Activated CD4-positive, alpha-beta T cell treated with anti-CD3 and anti-CD28 coated beads for 1 hour (primary cell): ENCODE measurements around the gene ABI2.
"Not testable (repeated sequence)": the region's sequence is repeated elsewhere in the genome, so short reads cannot be mapped to it uniquely, and the experiment has no call there.

ENCODE experiments used
- DNase-seq: peaks from one replicate; pipeline ENCODE4 v3.0.0-alpha.2; 2020

ABI2 gene

DNA sequence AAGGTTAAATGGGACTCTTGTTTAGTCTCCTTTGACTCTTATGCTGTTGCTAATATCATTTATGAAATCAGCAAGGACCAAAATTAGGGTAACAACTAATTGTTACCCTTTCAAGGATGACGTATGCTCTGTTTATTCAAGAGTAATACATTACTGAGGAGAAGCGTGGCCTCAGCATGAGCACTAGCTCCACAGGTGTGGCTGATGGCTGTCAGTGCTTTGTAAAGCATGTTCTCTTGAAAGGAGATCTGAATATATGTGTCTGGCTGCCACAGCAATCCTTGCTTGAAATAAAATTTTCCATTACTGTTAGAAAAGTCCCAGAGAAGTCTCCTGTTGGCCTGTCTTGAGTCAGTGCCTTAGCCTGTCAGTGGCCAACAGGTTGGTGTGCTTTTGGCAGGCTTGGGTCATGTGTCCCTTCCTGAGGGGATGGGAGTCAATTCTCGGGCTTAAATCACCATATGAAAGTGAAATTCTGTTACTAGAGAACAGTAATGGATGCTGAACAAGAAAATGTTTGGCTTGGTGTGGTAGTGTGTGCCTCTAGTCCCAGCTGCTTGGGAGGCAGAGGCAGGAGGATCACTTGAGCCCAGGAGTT lies 32.7 kb downstream of the ABI2 start:
- no peak for DNase-seq

DNA sequence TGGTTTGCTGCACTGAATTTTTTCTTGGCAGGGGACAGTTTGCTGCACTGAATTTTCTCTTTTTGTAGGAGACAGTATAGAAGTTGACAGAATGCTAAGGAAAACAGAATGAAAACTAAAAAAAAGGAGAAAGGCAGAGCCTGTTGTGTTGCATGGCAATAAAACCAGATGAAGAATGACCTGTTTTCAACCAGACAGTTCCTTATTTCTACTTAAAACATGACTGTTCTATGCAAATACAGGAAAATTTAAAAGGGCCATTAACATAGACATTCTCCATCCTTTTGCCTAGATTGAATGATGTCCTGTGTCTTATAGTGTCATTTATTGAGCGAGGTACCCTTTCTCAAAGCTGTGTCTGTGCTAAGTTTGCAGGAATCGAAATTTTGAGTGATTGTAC lies 33.3 kb downstream of the ABI2 start:
- DNase-seq: no peak

DNA sequence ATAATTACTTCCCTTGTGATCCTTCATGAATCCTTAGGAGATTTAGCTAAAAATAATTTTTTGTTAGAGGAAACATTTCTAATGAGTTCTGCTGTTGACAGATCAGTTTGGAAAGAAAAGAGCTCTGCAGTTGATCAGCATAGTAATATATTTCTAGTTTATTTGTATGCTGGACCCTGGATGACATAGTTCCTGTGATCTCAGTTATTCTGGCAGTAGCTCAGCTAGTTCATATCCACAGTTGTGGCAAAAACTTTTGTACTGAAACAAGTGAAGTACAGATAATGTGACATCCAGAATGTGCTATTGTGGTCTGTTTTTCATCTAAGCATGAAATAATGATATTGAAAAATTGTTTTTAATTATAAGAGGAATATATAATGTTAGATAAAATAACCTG lies 33.7 kb downstream of the ABI2 start:
- no peak for DNase-seq

DNA sequence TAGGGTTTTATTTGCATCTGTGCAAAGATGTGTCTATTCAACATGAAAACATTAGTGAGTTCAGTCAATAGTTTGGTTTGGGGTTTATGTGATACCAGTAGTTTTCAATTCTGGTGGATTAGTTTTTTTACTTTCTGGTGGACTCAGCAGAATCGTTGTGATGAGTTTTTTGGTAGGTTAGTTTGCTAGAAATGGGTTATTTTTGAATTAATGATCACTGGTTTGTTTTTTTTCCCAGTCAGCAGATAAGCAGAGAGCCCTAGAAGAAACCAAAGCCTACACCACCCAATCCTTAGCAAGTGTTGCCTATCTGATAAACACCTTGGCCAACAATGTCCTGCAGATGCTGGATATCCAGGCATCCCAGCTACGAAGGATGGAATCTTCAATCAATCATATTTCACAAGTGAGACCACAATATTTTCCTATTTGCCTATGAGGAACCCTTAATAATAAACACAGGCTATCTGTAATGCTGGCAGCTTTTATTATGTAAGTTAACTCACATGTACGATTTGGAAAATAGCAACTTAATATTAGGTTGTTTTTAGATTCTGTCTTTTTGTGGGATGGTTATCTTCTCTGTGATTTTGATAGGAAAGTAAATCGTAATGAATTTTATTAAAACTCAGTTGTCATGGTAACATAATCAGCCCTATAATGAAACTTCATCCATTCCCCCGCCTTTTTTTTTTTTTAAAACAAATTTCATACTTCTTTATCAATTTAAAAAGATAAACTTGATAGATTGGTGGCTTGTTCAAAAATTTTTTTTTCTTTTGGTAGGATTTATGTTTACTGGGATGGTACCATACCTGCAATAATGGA lies 38.7 kb downstream of the ABI2 start:
- no peak for DNase-seq

DNA sequence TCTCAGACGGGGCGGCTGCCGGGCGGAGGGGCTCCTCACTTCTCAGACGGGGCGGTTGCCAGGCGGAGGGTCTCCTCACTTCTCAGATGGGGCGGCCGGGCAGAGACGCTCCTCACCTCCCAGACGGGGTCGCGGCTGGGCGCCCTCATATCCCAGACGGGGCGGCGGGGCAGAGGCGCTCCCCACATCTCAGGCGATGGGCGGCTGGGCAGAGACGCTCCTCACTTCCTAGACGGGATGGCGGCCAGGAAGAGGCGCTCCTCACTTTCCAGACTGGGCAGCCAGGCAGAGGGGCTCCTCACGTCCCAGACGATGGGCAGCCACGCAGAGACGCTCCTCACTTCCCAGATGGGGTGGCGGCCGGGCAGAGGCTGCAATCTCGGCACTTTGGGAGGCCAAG lies 44.5 kb downstream of the ABI2 start:
- not testable (repeated sequence) for DNase-seq

DNA sequence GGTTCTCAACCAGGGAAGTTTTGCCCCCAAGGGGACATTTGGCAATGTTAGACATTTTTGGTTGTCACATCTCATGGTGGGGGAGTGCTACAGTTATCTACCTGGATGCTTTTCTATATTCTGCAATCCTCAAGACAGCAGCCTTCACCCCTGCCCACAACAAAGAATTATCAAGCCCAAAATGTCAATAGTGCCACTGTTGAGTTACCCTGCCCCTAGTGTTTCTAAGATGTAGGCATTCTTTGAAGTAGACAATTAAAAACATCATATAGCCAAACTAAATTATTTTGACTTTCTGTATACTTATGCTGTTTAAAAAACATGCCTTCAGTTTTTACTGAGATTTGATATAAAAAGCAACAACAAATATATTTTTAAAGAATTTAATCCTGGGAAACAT lies 48.0 kb downstream of the ABI2 start:
- DNase-seq: no peak

DNA sequence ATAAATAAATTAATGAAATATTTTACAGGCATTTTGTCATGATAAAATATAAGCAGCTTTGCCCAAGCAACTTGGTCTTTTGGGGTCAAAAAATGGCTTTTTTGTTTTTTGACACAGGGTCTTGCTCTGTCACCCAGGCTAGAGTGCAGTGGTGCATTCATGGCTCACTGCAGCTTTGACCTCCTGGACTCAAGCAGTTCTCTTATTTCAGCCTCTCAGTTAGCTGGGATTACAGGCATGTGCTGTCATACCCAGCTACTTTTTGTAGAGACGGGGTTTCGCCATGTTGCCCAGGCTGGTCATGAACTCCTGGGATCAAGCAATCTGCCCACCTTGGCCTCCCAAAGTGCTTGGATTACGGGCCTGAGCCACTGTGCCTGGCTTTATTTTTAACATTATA lies 51.0 kb downstream of the ABI2 start:
- no peak for DNase-seq

DNA sequence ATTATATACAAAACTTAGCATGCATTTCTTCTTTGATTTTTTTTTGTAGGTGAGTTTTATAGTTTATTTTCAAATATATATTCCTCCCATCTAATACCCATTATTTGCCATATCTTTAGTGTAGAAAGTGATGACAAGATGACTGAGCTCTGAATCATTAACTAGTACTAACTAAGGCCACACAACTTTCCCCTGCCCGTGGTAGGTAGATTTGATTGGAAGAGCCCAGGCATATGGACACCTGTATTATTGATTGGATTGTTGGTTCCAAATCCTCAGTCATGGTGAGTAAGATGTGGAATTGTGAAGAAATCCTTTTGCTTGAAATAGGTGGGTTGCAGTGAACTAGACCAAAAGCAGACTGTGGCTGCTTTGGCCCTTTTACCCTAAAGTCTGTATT lies 54.8 kb downstream of the ABI2 start:
- DNase-seq: no peak

DNA sequence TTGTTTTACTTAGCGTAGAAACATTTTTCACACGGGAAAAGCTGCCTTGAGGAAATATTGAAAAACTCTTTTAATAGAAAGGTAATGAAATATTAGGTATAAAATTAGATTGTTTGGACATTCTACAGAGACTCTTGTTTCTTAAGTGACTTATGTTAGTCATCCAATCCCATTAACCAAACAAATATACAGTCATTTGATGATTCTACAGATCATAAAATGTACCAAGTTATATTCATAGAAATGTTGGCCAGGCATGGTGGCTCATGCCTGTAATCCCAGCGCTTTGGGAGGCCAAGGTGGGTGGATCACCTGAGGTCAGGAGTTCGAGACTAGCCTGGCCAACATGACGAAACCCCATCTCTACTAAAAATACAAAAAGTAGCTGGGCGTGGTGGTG lies 60.0 kb downstream of the ABI2 start:
- DNase-seq: not testable (repeated sequence)

DNA sequence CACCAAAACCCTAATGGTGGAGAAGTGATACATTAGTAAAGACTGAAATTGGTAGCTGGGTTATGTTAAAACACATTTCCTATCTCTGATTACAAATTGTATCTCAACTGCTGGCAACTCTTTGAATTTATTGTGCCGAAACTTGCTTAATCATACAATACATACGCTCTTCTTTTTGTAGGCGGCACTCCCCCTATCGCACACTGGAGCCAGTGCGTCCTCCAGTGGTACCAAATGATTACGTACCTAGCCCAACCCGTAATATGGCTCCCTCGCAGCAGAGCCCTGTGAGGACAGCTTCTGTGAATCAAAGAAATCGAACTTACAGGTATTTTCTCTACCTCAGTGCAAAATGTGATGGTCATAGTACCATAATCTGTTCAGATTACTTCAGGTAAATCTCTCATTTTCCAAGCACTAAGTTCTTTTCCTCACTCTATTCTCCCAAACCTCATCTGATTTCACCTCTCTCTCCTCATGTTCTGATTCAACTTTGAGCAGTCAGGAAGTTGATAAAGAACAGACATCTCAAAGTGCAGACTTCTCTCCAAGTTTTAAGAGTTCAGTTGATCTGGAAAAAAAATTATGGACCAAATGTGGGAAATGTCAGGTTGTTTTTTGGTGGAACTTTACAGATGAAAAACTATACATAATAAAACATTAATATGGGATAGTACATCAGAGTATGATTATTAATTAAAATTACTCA lies 66.5 kb downstream of the ABI2 start:
- no peak for DNase-seq

DNA sequence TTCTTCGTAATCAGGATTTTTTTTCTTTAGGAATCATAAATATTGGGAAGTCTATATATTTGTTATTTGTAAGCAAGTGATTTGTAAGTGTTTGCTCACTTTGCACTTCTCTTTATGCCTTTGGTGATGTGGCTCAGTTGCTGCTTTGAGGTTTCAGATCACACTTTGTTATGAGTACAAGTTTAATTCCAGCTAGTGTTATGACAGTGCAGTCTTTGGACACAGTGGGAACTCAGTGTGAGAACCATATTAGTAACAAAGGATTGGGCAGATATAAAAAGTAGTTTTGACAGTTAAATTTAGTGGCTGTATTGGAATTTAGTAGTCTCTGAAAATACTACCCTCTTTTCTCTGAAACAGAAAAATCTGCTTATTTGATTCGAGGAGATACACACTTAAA lies 67.7 kb downstream of the ABI2 start:
- no peak for DNase-seq

DNA sequence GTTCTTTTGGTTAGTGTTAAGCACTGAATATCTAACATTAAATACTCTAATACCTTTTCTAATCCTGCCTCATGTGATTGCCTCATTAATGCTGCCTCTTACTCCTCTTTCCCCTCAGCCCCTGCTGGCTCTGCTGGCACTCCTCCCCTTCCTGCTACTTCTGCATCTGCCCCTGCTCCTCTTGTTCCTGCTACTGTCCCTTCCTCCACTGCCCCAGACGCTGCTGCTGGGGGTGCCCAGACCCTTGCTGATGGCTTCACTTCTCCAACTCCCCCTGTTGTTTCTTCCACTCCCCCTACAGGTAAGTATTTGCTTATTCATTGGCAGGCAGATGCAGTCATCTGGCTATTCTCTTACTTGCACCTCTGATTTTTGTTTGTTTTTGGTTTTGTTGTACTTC lies 68.5 kb downstream of the ABI2 start:
- DNase-seq: no peak

DNA sequence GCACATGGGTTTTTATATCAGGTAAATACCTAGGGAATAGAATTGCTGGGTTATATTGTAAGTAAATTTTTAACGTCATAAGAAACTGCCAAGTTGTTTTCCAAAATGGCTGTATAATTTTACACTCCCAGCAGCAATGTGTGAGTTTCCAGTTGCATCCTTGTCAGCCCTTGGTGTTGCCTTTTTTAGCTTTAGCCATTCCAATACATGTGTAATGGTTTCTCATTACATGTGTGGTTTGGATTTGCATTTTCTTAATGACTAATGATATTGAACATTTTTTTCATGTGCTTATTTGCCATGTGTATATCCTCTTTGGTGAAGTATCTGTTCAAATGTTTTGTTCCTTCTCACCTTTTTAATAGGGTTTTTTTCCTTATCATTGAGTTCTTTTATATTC lies 70.8 kb downstream of the ABI2 start:
- no peak for DNase-seq

DNA sequence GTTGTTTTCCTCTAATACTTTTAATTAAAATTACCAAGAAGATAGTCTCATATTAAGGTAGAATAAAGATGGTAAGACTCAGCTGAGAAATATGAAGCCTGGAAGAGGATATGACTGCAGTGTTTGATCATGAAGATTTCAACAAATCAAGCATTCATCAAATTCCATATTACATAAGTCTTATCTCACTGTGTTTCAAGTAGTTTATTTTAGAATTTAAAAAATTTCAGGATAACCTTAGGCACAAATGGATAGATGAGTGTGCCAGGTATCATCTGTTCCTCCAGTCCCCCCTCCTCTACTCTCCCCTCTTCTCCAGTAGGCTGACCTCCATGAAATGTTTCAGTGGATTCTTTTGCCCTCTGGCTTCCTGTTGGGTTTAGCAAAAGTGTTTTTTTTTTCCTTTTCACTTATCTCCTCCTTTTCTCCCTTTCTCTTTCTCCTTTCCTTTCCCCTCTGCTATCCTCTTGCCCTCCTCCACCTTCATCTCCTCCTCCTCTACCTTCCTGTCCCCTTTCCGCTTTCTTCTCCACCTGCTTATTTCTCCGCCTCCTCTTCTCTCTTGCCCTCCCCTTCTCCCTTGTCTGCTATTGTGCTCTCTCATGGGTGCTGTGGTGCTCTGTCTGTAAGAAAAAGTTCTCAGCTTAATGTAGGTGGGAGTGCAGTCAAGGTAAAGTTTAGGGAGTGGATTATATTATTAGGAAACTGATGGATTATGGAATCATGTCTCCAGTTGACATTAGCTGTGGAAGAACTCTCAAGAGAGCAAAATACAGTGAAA lies 72.8 kb downstream of the ABI2 start:
- DNase-seq: no peak

DNA sequence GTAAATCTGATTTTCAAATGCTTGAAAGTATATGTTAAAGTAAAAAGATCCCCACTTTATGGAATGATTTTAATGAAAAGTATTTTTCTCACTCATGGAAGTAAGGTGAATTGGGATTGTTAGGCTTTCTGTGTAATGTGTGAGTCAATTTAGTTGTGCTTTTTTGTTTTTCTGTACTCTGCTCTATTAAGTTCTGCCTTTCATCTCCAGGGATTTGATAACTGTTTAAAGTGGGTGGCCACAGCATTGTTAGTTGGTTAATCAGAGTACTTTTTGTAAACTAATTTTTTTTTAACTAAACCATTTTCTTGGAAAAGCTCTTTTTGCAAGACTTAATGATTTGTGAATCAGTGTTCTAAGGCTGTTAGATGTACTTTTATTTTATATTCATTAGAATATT lies 76.8 kb downstream of the ABI2 start:
- no peak for DNase-seq

DNA sequence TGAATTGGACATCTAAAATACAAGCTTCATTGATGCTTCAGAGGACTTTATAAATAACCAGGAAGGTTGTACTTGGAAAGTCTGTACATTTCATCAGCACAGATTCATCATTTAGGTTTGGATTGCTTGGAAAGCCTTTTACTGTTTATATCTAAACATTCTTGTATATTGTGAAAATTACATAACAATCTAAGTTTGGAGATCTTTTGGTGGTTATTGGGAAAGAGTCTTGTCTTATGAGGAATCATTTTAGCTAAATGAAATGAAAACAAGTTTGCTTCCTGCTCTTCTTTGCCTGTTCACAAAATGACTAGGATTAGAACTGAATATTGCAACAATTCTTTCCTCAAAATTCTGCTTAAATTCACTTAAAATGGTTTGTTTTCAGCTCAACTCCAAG lies 79.3 kb downstream of the ABI2 start:
- DNase-seq: no peak

DNA sequence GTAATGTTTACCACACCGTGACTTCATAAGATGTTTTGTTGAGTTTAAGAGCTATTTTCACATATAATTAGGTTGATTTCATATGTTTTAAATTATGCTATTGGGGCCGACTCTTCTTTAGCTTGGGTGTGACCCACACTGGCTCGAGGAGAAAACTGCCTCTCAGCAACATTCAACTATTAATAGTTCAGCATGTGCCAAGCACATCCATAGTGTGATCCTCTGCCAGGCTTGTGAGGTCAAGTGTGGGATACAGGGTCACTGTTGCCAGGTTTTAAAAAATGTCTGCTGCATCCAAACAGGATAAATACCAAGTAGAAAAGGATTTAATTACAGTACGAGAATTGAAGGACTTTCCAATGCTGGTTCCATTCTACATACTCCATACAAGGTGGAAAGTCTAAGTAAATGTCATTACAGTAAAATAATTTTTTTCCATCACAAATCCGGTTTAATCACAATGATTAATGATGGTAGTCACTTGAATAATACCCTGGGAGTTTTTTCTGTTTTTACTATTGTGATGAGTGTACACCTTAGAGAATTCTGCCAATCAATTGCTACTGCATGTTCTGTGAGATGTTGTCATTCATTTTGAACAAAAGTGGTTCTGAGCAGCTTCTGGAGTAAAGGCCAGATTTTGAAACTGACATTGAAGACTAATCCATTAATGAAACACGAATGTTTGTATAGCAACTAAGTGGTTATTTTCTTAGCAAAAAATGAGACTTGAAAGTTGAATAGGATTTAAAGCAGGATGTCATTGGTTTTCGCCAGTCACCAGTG lies 84.5 kb downstream of the ABI2 start:
- DNase-seq: no peak

DNA sequence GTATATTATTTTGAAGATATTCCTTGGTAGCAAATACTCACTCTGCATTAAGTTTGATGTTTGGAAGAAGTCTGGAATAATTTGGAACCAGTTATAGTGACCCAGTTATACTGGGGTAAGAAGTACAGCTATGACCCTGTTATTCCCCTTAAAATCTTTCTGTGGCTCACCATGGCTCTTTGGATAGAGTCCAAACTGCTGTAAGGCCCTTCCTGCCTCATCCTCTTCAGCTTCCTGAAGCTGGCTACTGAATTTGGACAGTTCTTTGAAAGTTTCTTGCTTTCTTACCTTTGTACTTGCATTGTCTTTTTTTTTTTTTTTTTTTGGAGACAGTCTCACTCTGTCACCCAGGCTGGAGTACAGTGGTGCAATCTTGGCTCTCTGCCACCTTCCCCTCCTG lies 85.6 kb downstream of the ABI2 start:
- DNase-seq: no peak

DNA sequence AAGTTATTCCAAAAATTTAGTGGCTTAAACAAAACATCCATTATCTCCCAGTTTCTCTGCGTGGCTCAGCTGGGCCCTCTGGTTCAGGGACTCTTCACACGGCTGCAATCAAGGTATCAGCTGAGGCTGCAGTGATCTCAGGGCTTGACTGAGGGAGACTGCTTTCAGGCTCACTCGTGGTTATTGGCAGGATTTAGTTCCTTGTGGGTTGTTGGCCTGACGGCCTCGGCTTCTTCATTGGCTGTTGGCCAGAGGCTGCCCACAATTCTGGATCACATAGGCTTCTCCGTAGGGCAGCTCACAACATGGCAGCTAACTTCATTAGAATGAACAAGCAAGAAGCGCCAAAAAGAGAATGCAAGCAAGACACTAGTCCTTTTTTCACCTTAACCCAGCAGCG lies 90.1 kb downstream of the ABI2 start:
- no peak for DNase-seq

DNA sequence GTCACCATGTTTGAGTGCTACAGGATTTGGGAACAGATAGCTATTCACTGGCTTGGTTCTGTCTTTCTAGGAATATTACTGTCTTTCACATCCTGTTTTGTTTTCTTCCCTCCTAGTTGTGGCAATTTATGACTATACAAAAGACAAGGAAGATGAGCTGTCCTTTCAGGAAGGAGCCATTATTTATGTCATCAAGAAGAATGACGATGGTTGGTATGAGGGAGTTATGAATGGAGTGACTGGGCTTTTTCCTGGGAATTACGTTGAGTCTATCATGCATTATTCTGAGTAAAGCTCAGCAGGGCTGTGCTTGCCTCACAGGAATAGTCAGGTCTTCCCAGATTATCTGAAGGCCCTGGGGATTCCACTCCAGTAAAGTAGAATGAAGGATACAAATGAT lies 98.9 kb downstream of the ABI2 start:
- no peak for DNase-seq

DNA sequence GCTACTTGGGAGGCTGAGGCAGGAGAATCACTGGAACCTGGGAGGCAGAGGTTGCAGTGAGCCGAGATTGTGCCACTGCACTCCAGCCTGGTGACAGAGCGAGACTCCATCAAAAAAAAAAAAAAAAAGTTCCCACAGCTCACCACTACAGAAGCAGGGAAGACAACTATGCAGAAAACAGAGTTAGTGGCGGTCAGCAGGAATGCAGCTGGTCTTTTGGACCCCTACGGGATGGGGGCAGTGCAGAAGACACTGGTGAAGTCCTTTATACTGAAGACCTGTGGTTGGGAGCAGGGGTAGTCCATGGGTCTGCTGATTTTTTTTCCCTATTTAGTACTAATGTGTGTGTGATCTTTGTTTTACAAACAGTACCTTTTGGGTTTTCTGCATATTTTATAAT lies 101.4 kb downstream of the ABI2 start:
- DNase-seq: not testable (repeated sequence)

DNA sequence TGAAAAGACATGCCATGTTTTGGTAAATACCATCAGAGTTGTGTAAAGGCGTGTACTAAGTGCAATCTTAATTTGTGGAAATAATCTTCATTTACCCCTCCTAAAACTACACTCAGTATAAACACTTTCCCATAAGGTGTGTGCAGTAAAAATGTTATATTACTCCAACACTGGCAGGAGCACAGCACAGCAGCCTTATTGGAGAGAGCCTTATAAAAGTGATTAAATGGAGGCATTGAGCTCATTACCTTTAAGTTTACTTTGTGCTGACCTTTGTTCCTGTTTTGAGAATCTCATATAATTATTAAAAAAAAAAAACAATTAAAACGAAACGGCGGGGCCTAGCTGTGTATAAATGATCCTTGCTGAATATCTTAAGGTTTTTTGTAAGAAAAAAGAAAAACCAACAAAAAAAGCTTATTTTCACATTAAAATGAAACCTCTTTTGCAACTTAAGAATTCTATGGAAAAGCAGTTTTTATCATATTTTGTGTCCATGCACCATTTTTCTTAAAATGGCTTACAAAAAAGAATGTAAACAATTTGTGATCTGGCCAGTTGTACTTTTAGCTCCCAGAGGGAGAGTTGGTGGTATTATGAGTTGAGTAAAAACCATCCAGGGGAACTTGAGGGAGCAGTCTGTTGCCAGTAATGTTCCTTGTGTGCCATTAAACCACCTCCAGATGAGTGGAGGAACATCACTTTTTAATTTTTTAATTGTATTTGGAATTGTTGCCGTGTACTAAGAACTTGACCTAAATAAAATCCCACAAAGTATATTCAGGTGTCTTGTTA lies 103.4 kb downstream of the ABI2 start:
- DNase-seq: no peak
